ENCODE data around the gene EPDR1. TPM values are rescaled to one million over a fixed set of nuclear protein-coding genes. Genes with fewer than 3 reads are reported as not detected.

EPDR1 gene
- total and polyA plus RNA-seq, 2 experiments from 2014 or later, result 4.4 to 13.8 TPM

DNA sequence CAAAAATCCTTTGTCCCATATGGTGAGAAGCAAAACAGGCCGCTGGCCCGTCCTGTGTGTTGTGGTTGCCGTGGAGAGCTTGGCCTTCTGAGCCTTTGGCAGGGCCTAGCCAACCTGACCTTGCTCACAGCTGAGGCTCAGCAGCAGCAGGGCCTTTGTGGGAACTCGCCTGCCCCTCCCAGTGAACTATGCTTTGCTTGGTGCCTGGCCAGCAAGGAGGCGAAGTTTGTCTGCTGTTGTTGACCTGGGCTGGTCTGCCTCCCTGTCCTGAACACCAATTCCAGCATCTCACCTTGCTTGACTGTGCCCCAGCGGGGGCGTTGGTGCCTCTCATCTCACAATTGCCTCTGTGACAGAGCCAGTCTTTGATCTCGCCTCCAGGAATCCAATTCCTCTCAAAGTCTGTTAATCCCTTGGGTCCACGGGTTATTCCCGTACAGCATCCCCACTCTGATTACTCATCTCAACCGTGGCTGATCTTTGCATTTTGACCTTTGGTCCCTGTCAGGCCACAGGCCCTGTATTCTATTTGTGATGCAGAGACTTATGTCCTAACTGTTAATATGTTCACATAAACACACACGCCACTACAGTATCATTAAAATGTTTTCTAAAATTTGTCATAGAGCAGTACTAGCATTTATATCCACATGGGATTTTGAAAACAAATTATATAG lies 22.6 kb downstream of the EPDR1 start (continued):
- TF ChIP-seq, protein P1, sequence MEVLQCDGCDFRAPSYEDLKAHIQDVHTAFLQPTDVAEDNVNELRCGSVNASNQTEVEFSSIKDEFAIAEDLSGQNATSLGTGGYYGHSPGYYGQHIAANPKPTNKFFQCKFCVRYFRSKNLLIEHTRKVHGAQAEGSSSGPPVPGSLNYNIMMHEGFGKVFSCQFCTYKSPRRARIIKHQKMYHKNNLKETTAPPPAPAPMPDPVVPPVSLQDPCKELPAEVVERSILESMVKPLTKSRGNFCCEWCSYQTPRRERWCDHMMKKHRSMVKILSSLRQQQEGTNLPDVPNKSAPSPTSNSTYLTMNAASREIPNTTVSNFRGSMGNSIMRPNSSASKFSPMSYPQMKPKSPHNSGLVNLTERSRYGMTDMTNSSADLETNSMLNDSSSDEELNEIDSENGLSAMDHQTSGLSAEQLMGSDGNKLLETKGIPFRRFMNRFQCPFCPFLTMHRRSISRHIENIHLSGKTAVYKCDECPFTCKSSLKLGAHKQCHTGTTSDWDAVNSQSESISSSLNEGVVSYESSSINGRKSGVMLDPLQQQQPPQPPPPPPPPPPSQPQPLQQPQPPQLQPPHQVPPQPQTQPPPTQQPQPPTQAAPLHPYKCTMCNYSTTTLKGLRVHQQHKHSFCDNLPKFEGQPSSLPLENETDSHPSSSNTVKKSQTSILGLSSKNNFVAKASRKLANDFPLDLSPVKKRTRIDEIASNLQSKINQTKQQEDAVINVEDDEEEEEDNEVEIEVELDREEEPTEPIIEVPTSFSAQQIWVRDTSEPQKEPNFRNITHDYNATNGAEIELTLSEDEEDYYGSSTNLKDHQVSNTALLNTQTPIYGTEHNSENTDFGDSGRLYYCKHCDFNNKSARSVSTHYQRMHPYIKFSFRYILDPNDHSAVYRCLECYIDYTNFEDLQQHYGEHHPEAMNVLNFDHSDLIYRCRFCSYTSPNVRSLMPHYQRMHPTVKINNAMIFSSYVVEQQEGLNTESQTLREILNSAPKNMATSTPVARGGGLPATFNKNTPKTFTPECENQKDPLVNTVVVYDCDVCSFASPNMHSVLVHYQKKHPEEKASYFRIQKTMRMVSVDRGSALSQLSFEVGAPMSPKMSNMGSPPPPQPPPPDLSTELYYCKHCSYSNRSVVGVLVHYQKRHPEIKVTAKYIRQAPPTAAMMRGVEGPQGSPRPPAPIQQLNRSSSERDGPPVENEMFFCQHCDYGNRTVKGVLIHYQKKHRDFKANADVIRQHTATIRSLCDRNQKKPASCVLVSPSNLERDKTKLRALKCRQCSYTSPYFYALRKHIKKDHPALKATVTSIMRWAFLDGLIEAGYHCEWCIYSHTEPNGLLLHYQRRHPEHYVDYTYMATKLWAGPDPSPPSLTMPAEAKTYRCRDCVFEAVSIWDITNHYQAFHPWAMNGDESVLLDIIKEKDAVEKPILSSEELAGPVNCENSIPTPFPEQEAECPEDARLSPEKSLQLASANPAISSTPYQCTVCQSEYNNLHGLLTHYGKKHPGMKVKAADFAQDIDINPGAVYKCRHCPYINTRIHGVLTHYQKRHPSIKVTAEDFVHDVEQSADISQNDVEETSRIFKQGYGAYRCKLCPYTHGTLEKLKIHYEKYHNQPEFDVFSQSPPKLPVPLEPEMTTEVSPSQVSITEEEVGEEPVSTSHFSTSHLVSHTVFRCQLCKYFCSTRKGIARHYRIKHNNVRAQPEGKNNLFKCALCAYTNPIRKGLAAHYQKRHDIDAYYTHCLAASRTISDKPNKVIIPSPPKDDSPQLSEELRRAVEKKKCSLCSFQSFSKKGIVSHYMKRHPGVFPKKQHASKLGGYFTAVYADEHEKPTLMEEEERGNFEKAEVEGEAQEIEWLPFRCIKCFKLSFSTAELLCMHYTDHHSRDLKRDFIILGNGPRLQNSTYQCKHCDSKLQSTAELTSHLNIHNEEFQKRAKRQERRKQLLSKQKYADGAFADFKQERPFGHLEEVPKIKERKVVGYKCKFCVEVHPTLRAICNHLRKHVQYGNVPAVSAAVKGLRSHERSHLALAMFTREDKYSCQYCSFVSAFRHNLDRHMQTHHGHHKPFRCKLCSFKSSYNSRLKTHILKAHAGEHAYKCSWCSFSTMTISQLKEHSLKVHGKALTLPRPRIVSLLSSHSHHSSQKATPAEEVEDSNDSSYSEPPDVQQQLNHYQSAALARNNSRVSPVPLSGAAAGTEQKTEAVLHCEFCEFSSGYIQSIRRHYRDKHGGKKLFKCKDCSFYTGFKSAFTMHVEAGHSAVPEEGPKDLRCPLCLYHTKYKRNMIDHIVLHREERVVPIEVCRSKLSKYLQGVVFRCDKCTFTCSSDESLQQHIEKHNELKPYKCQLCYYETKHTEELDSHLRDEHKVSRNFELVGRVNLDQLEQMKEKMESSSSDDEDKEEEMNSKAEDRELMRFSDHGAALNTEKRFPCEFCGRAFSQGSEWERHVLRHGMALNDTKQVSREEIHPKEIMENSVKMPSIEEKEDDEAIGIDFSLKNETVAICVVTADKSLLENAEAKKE (CRISPR knock-in tag; IDR thresholded peaks at IDR 0.05), result no peak
- TF ChIP-seq JUNB (IDR thresholded peaks at IDR 0.05; ENCODE audit: unreplicated experiment) (no peak), CREB1 (CRISPR knock-in tag; IDR thresholded peaks at IDR 0.05; ENCODE audit: low read depth) (no peak)

DNA sequence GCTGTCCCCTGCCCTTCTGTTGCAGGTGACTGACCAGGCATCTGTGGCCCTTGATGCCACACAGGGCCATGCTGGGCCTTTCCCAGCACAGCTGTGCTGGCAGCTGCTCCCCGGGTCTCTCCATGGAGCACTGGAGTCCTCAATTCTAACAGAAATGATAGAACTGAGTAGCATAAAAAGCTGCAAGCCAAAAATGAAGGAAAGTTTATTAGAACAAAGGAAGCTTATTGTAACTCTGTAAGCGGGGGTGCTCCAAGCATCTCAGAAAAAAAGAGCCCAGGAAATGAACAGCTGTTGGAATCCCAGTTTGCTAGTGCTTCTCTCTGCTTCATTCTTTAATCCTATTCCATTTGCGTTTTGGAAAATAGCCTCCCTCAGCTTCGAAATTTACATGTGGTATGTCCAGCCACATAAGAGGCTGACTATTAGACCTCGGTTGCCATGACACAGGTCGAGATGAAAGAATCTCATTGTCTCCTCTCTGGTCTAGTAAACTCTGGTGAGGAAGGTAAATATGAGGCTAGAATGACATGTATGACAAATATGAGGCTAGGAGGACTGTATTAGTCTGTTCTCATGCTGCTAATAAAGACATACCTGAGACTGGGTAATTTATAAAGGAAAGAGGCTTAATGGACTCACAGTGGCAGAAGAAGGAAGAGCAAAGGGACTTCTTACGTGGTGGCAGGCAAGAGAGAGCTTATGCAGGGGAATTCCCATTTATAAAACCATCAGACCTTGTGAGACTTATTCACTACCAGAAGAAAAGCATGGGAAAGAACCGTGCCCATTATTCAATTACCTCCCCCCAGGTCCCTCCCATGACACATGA lies 23.7 kb downstream of the EPDR1 start:
- no peak overlapping the region for H3K4me3 ChIP-seq
- no peak overlapping the region for H2AFZ ChIP-seq
- Mint-ChIP-seq H3K27ac (no peak overlapping the region), H3K9me3 (no peaks in the 10 kb centered on the region), H3K27me3 (ENCODE audit: insufficient read depth, low read depth, poor library complexity) (no peaks in the 10 kb centered on the region), H3K4me1 (peaks cover 7% of the 10 kb centered on the region; the same call in 2 of the 3 replicates), H3K36me3 (ENCODE audit: low read depth) (no peaks in the 10 kb centered on the region), H3K4me3 (no peak overlapping the region)
- H3K27ac ChIP-seq (ENCODE audit: low read depth), result no peak overlapping the region
- no peaks in the 10 kb centered on the region for H3K9me2 ChIP-seq (ENCODE audit: insufficient read depth)
- H3K79me2 ChIP-seq (replicated peaks; ENCODE audit: insufficient read depth), result no peaks in the 10 kb centered on the region
- no peaks in the 10 kb centered on the region for H3K36me3 ChIP-seq (ENCODE audit: insufficient read depth)
- H3F3A ChIP-seq (replicated peaks; ENCODE audit: low read depth), result no peaks in the 10 kb centered on the region
- DNase-seq (ENCODE audit: low spot score) (no peak), ATAC-seq (no peak; the same call in 2 of the 3 replicates)
- H4K20me1 ChIP-seq (replicated peaks; ENCODE audit: insufficient read depth), result no peaks in the 10 kb centered on the region
- H3K4me2 ChIP-seq, result no peak overlapping the region
- H3K27me3 ChIP-seq (ENCODE audit: insufficient read depth), result no peaks in the 10 kb centered on the region
- peaks cover 5% of the 10 kb centered on the region; the same call in 1 of the 2 replicates for H3K4me1 ChIP-seq (ENCODE audit: insufficient read depth)
- TF ChIP-seq, protein P2, sequence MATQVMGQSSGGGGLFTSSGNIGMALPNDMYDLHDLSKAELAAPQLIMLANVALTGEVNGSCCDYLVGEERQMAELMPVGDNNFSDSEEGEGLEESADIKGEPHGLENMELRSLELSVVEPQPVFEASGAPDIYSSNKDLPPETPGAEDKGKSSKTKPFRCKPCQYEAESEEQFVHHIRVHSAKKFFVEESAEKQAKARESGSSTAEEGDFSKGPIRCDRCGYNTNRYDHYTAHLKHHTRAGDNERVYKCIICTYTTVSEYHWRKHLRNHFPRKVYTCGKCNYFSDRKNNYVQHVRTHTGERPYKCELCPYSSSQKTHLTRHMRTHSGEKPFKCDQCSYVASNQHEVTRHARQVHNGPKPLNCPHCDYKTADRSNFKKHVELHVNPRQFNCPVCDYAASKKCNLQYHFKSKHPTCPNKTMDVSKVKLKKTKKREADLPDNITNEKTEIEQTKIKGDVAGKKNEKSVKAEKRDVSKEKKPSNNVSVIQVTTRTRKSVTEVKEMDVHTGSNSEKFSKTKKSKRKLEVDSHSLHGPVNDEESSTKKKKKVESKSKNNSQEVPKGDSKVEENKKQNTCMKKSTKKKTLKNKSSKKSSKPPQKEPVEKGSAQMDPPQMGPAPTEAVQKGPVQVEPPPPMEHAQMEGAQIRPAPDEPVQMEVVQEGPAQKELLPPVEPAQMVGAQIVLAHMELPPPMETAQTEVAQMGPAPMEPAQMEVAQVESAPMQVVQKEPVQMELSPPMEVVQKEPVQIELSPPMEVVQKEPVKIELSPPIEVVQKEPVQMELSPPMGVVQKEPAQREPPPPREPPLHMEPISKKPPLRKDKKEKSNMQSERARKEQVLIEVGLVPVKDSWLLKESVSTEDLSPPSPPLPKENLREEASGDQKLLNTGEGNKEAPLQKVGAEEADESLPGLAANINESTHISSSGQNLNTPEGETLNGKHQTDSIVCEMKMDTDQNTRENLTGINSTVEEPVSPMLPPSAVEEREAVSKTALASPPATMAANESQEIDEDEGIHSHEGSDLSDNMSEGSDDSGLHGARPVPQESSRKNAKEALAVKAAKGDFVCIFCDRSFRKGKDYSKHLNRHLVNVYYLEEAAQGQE (IDR thresholded peaks at IDR 0.05; ENCODE audit: unreplicated experiment), result no peak
- TF ChIP-seq, protein P3, sequence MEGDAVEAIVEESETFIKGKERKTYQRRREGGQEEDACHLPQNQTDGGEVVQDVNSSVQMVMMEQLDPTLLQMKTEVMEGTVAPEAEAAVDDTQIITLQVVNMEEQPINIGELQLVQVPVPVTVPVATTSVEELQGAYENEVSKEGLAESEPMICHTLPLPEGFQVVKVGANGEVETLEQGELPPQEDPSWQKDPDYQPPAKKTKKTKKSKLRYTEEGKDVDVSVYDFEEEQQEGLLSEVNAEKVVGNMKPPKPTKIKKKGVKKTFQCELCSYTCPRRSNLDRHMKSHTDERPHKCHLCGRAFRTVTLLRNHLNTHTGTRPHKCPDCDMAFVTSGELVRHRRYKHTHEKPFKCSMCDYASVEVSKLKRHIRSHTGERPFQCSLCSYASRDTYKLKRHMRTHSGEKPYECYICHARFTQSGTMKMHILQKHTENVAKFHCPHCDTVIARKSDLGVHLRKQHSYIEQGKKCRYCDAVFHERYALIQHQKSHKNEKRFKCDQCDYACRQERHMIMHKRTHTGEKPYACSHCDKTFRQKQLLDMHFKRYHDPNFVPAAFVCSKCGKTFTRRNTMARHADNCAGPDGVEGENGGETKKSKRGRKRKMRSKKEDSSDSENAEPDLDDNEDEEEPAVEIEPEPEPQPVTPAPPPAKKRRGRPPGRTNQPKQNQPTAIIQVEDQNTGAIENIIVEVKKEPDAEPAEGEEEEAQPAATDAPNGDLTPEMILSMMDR (conservative IDR thresholded peaks at IDR 0.05; ENCODE audit: low read depth in 2 of 2), result no peak
- TF ChIP-seq EZH2 (IDR thresholded peaks at IDR 0.05; ENCODE audit: low read depth, unreplicated experiment) (no peak), STAT1 (IDR thresholded peaks at IDR 0.05; ENCODE audit: unreplicated experiment) (no peak), POLR2AphosphoS5 (IDR thresholded peaks at IDR 0.05; ENCODE audit: low read depth) (no peak), ZNF114 (CRISPR knock-in tag; IDR thresholded peaks at IDR 0.05) (no peak), CREB1 (CRISPR knock-in tag; IDR thresholded peaks at IDR 0.05; ENCODE audit: low read depth) (no peak)
- TF ChIP-seq, protein P4, sequence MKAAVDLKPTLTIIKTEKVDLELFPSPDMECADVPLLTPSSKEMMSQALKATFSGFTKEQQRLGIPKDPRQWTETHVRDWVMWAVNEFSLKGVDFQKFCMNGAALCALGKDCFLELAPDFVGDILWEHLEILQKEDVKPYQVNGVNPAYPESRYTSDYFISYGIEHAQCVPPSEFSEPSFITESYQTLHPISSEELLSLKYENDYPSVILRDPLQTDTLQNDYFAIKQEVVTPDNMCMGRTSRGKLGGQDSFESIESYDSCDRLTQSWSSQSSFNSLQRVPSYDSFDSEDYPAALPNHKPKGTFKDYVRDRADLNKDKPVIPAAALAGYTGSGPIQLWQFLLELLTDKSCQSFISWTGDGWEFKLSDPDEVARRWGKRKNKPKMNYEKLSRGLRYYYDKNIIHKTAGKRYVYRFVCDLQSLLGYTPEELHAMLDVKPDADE (IDR thresholded peaks at IDR 0.05), result no peak
